Progenitor cell of endocrine pancreas (in vitro differentiated cells): Measurements from ENCODE around the gene PPARA. TPM values are rescaled to one million over a fixed set of nuclear protein-coding genes. Genes with fewer than 3 reads are reported as not detected.
A peak's percentile ranks its signal among the peaks of the same experiment; 100 is the strongest.

ENCODE experiments used
- DNase-seq: peaks from one replicate; pipeline ENCODE4 v3.0.0; 2021; ENCODE audit warnings: low spot score; ENCODE audit not compliant: unreplicated experiment
- H3K27ac Mint-ChIP-seq: 2 replicates; pipeline ENCODE4 v1.8.0; 2021; ENCODE audit warnings: mild to moderate bottlenecking, moderate library complexity, mixed read lengths
- H3K27me3 Mint-ChIP-seq: 2 replicates; pipeline ENCODE4 v1.8.0; 2021; ENCODE audit warnings: mixed read lengths
- H3K36me3 Mint-ChIP-seq: 2 replicates; pipeline ENCODE4 v1.8.0; 2022; ENCODE audit warnings: mixed read lengths; ENCODE audit not compliant: insufficient read depth
- H3K4me1 Mint-ChIP-seq: 2 replicates; pipeline ENCODE4 v1.8.0; 2021; ENCODE audit warnings: low read depth, mixed read lengths
- H3K4me3 Mint-ChIP-seq: 2 replicates; pipeline ENCODE4 v1.8.0; 2021; ENCODE audit warnings: low read depth, mild to moderate bottlenecking, moderate library complexity, mixed read lengths
- H3K9me3 Mint-ChIP-seq: 2 replicates; pipeline ENCODE4 v1.8.0; 2021; ENCODE audit warnings: low read depth, mixed read lengths
- CTCF ChIP-seq: fragments of 200-600 bp; sonication (generic); IDR thresholded peaks from one replicate; pipeline ENCODE4 v1.5.0; 2021; ENCODE audit warnings: antibody characterized with exemption, mild to moderate bottlenecking; ENCODE audit not compliant: unreplicated experiment
- total RNA-seq: library from RNA; stranded (reverse); gene quantifications from 2 replicates; pipeline ENCODE4 v1.2.1, GENCODE V29; 2021

PPARA gene
- total RNA-seq, 1 donor from 2014 or later: 33.5 TPM

GRCh38 chr22:46239261-46240048 is 89.1 kb downstream of the PPARA start:
- H3K27ac Mint-ChIP-seq: no peak overlapping the region
- no peak for DNase-seq
- peaks cover 10% of the 10 kb centered on the region for H3K36me3 Mint-ChIP-seq
- no peak overlapping the region for H3K4me3 Mint-ChIP-seq
- TF ChIP-seq CTCF: no peak
- H3K9me3 Mint-ChIP-seq: no peaks in the 10 kb centered on the region
- peaks cover 12% of the 10 kb centered on the region for H3K4me1 Mint-ChIP-seq
- H3K27me3 Mint-ChIP-seq: no peaks in the 10 kb centered on the region

- no peak for DNase-seq
- Mint-ChIP-seq H3K27me3 (no peaks in the 10 kb centered on the region), H3K9me3 (no peaks in the 10 kb centered on the region), H3K4me1 (peaks cover 12% of the 10 kb centered on the region), H3K4me3 (no peak overlapping the region), H3K27ac (no peak overlapping the region), H3K36me3 (peaks cover 7% of the 10 kb centered on the region)
- no peak for TF ChIP-seq CTCF
These were observed 89.7 kb downstream of the PPARA start for GRCh38 chr22:46240073-46240472.

GRCh38 chr22:46240506-46240905 is 90.2 kb downstream of the PPARA start:
- Mint-ChIP-seq H3K9me3 (no peaks in the 10 kb centered on the region), H3K36me3 (peaks cover 6% of the 10 kb centered on the region), H3K4me1 (peaks cover 12% of the 10 kb centered on the region), H3K27me3 (no peaks in the 10 kb centered on the region), H3K4me3 (no peak overlapping the region), H3K27ac (no peak overlapping the region)
- no peak for TF ChIP-seq CTCF
- DNase-seq: no peak

- no peak overlapping the region for H3K4me3 Mint-ChIP-seq
- no peaks in the 10 kb centered on the region for H3K27me3 Mint-ChIP-seq
- no peak for TF ChIP-seq CTCF
- H3K9me3 Mint-ChIP-seq: no peaks in the 10 kb centered on the region
- no peak for DNase-seq
- peaks cover 6% of the 10 kb centered on the region for H3K36me3 Mint-ChIP-seq
- peaks cover 12% of the 10 kb centered on the region for H3K4me1 Mint-ChIP-seq
- H3K27ac Mint-ChIP-seq: peak overlapping the region; percentile 78
These were observed 90.6 kb downstream of the PPARA start for GRCh38 chr22:46240907-46241306.

- H3K4me3 Mint-ChIP-seq: no peak overlapping the region
- no peak overlapping the region for H3K27ac Mint-ChIP-seq
- no peak for TF ChIP-seq CTCF
- no peak for DNase-seq
- peaks cover 5% of the 10 kb centered on the region for H3K36me3 Mint-ChIP-seq
- H3K4me1 Mint-ChIP-seq: peaks cover 12% of the 10 kb centered on the region
- no peaks in the 10 kb centered on the region for H3K9me3 Mint-ChIP-seq
- H3K27me3 Mint-ChIP-seq: no peaks in the 10 kb centered on the region
These were observed 91.2 kb downstream of the PPARA start for GRCh38 chr22:46241396-46242007.
